BJ (cell line): ENCODE data around the gene GSPT1. TPM values are rescaled to one million over a fixed set of nuclear protein-coding genes. Genes with fewer than 3 reads are reported as not detected.

Experiments used
- polyA plus RNA-seq: library from polyadenylated mRNA; depleted of rRNA; stranded (reverse); fragments of >200 nt; gene quantifications from 2 replicates; pipeline ENCODE4 v1.2.3, GENCODE V29; 2011; rRNA removed
- small RNA-seq: library from RNA; depleted of rRNA; stranded (forward); fragments of <200 nt; gene quantifications from one replicate; pipeline ENCODE3, GENCODE V24; 2012; ENCODE audit warnings: low replicate concordance, low read depth; ENCODE audit not compliant: insufficient read length

The GSPT1 gene
- polyA plus RNA-seq, 1 experiment: 39.3 TPM

Small RNA genes within 50 kb of the gene (small RNA-seq; reads per million reads assigned to genes)
- not detected for gene AC007216.5
- not detected for gene COX6CP1

Other genes with a start within 250 kb of the GSPT1 start
- 7.3 and 7.5 TPM in 2 replicates for gene SNN, start 247.5 kb downstream of the GSPT1 start, polyA plus RNA-seq
- gene TXNDC11, start 173.1 kb downstream of the GSPT1 start, polyA plus RNA-seq: 41.6 and 45.1 TPM in 2 replicates
- gene ZC3H7A, start 118.7 kb downstream of the GSPT1 start, polyA plus RNA-seq: 30.4 and 54.9 TPM in 2 replicates
- gene RSL1D1, start 64.4 kb downstream of the GSPT1 start, polyA plus RNA-seq: 36.4 and 82.8 TPM in 2 replicates
- gene NPIPB2, start 26.1 kb upstream of the GSPT1 start, polyA plus RNA-seq: 6.4 and 8.9 TPM in 2 replicates
- gene TNFRSF17, start 49.3 kb upstream of the GSPT1 start, polyA plus RNA-seq: not detected in 2 replicates
- gene SNX29, start 60.8 kb upstream of the GSPT1 start, polyA plus RNA-seq: 11.5 and 16.6 TPM in 2 replicates